Activated effector memory CD4-positive, alpha-beta T cell treated with Interleukin-2 at 50 U/mL for 16 hours (primary cell): Measurements from ENCODE around the gene TOMM70.
A peak's percentile ranks its signal among the peaks of the same experiment; 100 is the strongest.
"Not testable (repeated sequence)": the region's sequence is repeated elsewhere in the genome, so short reads cannot be mapped to it uniquely, and the experiment has no call there.

Experiments
- DNase-seq: peaks from one replicate; pipeline ENCODE4 v3.0.0-alpha.2; 2020

TOMM70 gene

GRCh38 chr3:100361897-100362296 lies 39.0 kb downstream of the TOMM70 start:
- no peak for DNase-seq

GRCh38 chr3:100360757-100361496 lies 40.0 kb downstream of the TOMM70 start:
- no peak for DNase-seq

- no peak for DNase-seq
Observed at GRCh38 chr3:100359035-100359434, 41.9 kb downstream of the TOMM70 start.

- no peak for DNase-seq
Observed at GRCh38 chr3:100358413-100358812, 42.5 kb downstream of the TOMM70 start.

GRCh38 chr3:100354850-100355249 lies 46.0 kb downstream of the TOMM70 start:
- DNase-seq, result no peak

GRCh38 chr3:100352296-100353231 lies 48.3 kb downstream of the TOMM70 start:
- DNase-seq, result no peak

GRCh38 chr3:100351770-100352169 lies 49.1 kb downstream of the TOMM70 start:
- DNase-seq, result not testable (repeated sequence)

GRCh38 chr3:100348727-100349126 lies 52.2 kb downstream of the TOMM70 start:
- DNase-seq, result no peak

GRCh38 chr3:100340527-100340926 lies 60.4 kb downstream of the TOMM70 start:
- no peak for DNase-seq

GRCh38 chr3:100339786-100340185 lies 61.1 kb downstream of the TOMM70 start:
- no peak for DNase-seq

GRCh38 chr3:100338911-100339310 lies 62.0 kb downstream of the TOMM70 start:
- DNase-seq, result no peak

- DNase-seq, result not testable (repeated sequence)
Observed at GRCh38 chr3:100336229-100336628, 64.7 kb downstream of the TOMM70 start.

GRCh38 chr3:100335434-100335833 lies 65.5 kb downstream of the TOMM70 start:
- no peak for DNase-seq

- DNase-seq, result peak; percentile 73
Observed at GRCh38 chr3:100334488-100335351, 66.2 kb downstream of the TOMM70 start, which contains the start of gene NIT2. Gene NIT2 (plus strand): TSS chr3:100334757. CDS start chr3:100334792, 35 bp downstream.

- no peak for DNase-seq
Observed at GRCh38 chr3:100333970-100334487, 66.9 kb downstream of the TOMM70 start.

- no peak for DNase-seq
Observed at GRCh38 chr3:100333051-100333450, 67.8 kb downstream of the TOMM70 start.

- no peak for DNase-seq
Observed at GRCh38 chr3:100331660-100332059, 69.2 kb downstream of the TOMM70 start.

- DNase-seq, result no peak
Observed at GRCh38 chr3:100330651-100331050, 70.2 kb downstream of the TOMM70 start.

GRCh38 chr3:100329800-100330489 lies 70.9 kb downstream of the TOMM70 start:
- no peak for DNase-seq

- DNase-seq, result not testable (repeated sequence)
Observed at GRCh38 chr3:100327377-100327776, 73.5 kb downstream of the TOMM70 start.

- no peak for DNase-seq
Observed at GRCh38 chr3:100325827-100326226, 75.1 kb downstream of the TOMM70 start.

- DNase-seq, result no peak
Observed at GRCh38 chr3:100324044-100324443, 76.8 kb downstream of the TOMM70 start.
